PC-3 (cell line): Measurements from ENCODE around the gene EPG5.

ENCODE experiments used
- EZH2 ChIP-seq: fragments of 300-600 bp; sonication (generic); IDR thresholded peaks from one replicate; pipeline ENCODE4 v1.6.1; 2017; ENCODE audit warnings: antibody characterized with exemption, mild to moderate bottlenecking, low read length; ENCODE audit not compliant: unreplicated experiment
- TF ChIP-seq, protein P1 (sequence below): fragments of 300-600 bp; sonication (generic); conservative IDR thresholded peaks from 2 replicates; pipeline ENCODE4 v1.5.1; 2017; ENCODE audit warnings: antibody characterized with exemption, low read depth, mild to moderate bottlenecking, low read length

DNA sequence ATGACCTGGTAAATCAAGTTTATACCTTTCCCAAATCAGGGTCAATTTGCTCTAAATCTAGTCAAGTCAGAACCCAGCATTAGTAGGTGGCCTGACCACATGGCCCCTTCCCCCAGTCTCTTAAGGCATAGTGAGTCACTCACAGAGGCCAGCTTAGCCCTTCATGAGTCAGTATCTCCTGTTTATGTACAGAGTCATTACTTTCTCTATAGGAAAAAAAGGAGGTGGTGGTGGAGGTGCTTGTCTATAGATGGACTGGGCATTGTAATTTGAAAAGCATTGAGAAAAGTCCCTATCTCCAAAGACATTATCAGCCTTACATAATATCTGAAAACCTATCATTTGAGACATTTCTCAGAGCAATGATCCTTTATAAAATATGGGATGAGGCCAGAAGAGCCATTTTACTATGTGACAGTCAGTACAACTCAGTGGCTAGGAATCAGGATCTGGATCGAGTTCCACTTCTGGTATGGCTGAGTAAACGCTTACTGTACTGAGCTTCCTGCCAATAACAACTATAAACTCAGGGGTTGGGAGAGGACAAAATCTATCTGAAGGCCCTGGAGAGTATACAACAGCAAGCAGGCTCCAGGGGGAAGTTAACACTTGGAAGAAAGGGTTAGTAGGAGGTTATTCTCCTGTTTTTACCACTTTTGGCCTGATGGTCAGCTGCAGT lies 164.2 kb downstream of the EPG5 start:
- no peak for TF ChIP-seq EZH2
- TF ChIP-seq, protein P1, sequence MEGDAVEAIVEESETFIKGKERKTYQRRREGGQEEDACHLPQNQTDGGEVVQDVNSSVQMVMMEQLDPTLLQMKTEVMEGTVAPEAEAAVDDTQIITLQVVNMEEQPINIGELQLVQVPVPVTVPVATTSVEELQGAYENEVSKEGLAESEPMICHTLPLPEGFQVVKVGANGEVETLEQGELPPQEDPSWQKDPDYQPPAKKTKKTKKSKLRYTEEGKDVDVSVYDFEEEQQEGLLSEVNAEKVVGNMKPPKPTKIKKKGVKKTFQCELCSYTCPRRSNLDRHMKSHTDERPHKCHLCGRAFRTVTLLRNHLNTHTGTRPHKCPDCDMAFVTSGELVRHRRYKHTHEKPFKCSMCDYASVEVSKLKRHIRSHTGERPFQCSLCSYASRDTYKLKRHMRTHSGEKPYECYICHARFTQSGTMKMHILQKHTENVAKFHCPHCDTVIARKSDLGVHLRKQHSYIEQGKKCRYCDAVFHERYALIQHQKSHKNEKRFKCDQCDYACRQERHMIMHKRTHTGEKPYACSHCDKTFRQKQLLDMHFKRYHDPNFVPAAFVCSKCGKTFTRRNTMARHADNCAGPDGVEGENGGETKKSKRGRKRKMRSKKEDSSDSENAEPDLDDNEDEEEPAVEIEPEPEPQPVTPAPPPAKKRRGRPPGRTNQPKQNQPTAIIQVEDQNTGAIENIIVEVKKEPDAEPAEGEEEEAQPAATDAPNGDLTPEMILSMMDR = no peak
